HEK293 (cell line): Measurements from ENCODE around the gene SESTD1.
"Not testable (repeated sequence)": the region's sequence is repeated elsewhere in the genome, so short reads cannot be mapped to it uniquely, and the experiment has no call there.

Source experiments
- CTCF ChIA-PET: fragments of 350-600 bp; formaldehyde crosslinking; extraction: SDS; loops from one replicate; lab custom pipeline; 2021; ENCODE audit warnings: antibody characterized with exemption; lab: Yijun Ruan, JAX
- POLR2A ChIA-PET: fragments of 300-600 bp; formaldehyde crosslinking; extraction: SDS; loops from one replicate; lab custom pipeline; 2020; ENCODE audit warnings: antibody characterized with exemption, inconsistent platforms; lab: Yijun Ruan, JAX
- H3K27ac ChIP-seq: fragments of 200-500 bp; sonication (Bioruptor generic); 2 replicates; pipeline ENCODE4 v1.5.1; 2014; ENCODE audit warnings: low read depth, low read length, control low read depth, inconsistent platforms; ENCODE audit errors: extremely low read depth
- H3K36me3 ChIP-seq, 2 experiments: fragments of 200-500 bp in 1 of 2; sonication (Bioruptor generic) in 1 of 2; 1 replicate in 1 of 2; 2 replicates in 1 of 2; pipeline ENCODE4 v1.5.1; 2014 to 2017; ENCODE audit warnings: inconsistent platforms in 2 of 2, low read length in 2 of 2; ENCODE audit not compliant: control insufficient read depth in 2 of 2, insufficient read depth in 1 of 2
- H3K4me1 ChIP-seq: fragments of 200-500 bp; sonication (Bioruptor generic); 2 replicates; pipeline ENCODE4 v1.5.1; 2014; ENCODE audit warnings: mild to moderate bottlenecking, low read length, inconsistent platforms; ENCODE audit not compliant: control insufficient read depth, insufficient read depth
- H3K4me3 ChIP-seq: 2 replicates; pipeline ENCODE4 v1.5.1; 2011; ENCODE audit warnings: low read depth, mild to moderate bottlenecking, control low read depth, low read length, moderate library complexity
- H3K9me3 ChIP-seq: fragments of 200-500 bp; sonication (Bioruptor generic); 2 replicates; pipeline ENCODE4 v1.5.1; 2014; ENCODE audit warnings: low read depth, low read length, inconsistent platforms; ENCODE audit not compliant: control insufficient read depth, insufficient read depth
- IKZF3 ChIP-seq: fragments of 450-650 bp; IDR thresholded peaks from 2 replicates; pipeline ENCODE4 v1.5.0; 2018; ENCODE audit warnings: missing biosample characterization, mild to moderate bottlenecking, missing genetic modification characterization, moderate library complexity
- SALL2 ChIP-seq: fragments of 450-650 bp; formaldehyde crosslinking; IDR thresholded peaks from 2 replicates; pipeline ENCODE4 v1.5.0; 2017; ENCODE audit warnings: missing biosample characterization, mild to moderate bottlenecking, missing genetic modification characterization, borderline replicate concordance
- SCRT2 ChIP-seq: fragments of 450-650 bp; formaldehyde crosslinking; IDR thresholded peaks from 2 replicates; pipeline ENCODE4 v1.5.1; 2016; ENCODE audit warnings: missing biosample characterization, missing genetic modification characterization
- ZNF10 ChIP-seq: fragments of 450-650 bp; formaldehyde crosslinking; IDR thresholded peaks from 2 replicates; pipeline ENCODE4 v1.5.1; 2017; ENCODE audit warnings: missing biosample characterization, missing genetic modification characterization
- ZNF146 ChIP-seq: fragments of 450-650 bp; formaldehyde crosslinking; IDR thresholded peaks from 2 replicates; pipeline ENCODE4 v1.5.1; 2016; ENCODE audit warnings: missing biosample characterization, missing genetic modification characterization
- ZNF184 ChIP-seq: fragments of 450-650 bp; IDR thresholded peaks from 2 replicates; pipeline ENCODE4 v1.5.1; 2018; ENCODE audit warnings: missing biosample characterization, mild to moderate bottlenecking, missing genetic modification characterization
- ZNF19 ChIP-seq: fragments of 450-650 bp; formaldehyde crosslinking; IDR thresholded peaks from 2 replicates; pipeline ENCODE4; 2016; ENCODE audit warnings: missing biosample characterization, missing genetic modification characterization, low read depth
- ZNF24 ChIP-seq: fragments of 450-650 bp; formaldehyde crosslinking; IDR thresholded peaks from 2 replicates; pipeline ENCODE4 v1.5.1; 2016; ENCODE audit warnings: missing biosample characterization, missing genetic modification characterization
- ZNF341 ChIP-seq: fragments of 450-650 bp; formaldehyde crosslinking; IDR thresholded peaks from 2 replicates; pipeline ENCODE4; 2016; ENCODE audit warnings: low read depth, missing biosample characterization, missing genetic modification characterization
- ZNF544 ChIP-seq: fragments of 450-650 bp; formaldehyde crosslinking; IDR thresholded peaks from 2 replicates; pipeline ENCODE4 v1.5.0; 2017; ENCODE audit warnings: missing biosample characterization, missing genetic modification characterization
- ZNF626 ChIP-seq: fragments of 450-650 bp; sonication (Bioruptor Pico); formaldehyde crosslinking; IDR thresholded peaks from 2 replicates; pipeline ENCODE4 v1.5.1; 2018; ENCODE audit warnings: missing biosample characterization, missing genetic modification characterization, inconsistent platforms
- ZNF785 ChIP-seq: fragments of 450-650 bp; formaldehyde crosslinking; IDR thresholded peaks from 2 replicates; pipeline ENCODE4 v1.5.1; 2016; ENCODE audit warnings: missing biosample characterization, missing genetic modification characterization
- TF ChIP-seq, protein P1 (sequence below): fragments of 450-650 bp; formaldehyde crosslinking; IDR thresholded peaks from 2 replicates; pipeline ENCODE4 v1.5.1; 2016; ENCODE audit warnings: missing biosample characterization, missing genetic modification characterization
- TF ChIP-seq, protein P2 (sequence below): fragments of 450-650 bp; formaldehyde crosslinking; IDR thresholded peaks from 2 replicates; pipeline ENCODE4 v1.5.0; 2017; ENCODE audit warnings: missing biosample characterization, missing genetic modification characterization, borderline replicate concordance
- TF ChIP-seq, protein P3 (sequence below): fragments of 450-650 bp; formaldehyde crosslinking; IDR thresholded peaks from 2 replicates; pipeline ENCODE4 v1.5.1; 2016; ENCODE audit warnings: missing biosample characterization, missing genetic modification characterization

The SESTD1 gene

DNA sequence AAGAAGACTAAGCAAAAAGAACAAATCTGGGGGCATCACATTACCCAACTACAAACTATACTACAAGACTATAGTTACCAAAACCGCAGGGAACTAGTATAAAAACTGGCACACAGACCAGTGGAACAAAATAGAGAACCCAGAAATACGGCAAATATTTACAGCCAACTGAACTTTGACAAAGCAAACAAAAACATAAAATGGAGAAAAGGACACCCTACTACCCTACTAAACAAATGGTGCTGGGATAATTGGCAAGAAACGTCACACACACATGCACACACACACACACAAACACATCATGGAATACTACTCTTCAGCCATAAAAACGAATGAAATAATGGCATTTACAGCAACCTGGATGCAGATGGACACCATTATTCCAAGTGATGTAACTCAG is 53.3 kb downstream of the SESTD1 start (continued):
- TF ChIP-seq, protein P1, sequence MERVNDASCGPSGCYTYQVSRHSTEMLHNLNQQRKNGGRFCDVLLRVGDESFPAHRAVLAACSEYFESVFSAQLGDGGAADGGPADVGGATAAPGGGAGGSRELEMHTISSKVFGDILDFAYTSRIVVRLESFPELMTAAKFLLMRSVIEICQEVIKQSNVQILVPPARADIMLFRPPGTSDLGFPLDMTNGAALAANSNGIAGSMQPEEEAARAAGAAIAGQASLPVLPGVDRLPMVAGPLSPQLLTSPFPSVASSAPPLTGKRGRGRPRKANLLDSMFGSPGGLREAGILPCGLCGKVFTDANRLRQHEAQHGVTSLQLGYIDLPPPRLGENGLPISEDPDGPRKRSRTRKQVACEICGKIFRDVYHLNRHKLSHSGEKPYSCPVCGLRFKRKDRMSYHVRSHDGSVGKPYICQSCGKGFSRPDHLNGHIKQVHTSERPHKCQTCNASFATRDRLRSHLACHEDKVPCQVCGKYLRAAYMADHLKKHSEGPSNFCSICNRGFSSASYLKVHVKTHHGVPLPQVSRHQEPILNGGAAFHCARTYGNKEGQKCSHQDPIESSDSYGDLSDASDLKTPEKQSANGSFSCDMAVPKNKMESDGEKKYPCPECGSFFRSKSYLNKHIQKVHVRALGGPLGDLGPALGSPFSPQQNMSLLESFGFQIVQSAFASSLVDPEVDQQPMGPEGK (tag by site-specific recombination) = no peak
- TF ChIP-seq ZNF24 (tag by site-specific recombination) = no peak
- TF ChIP-seq SALL2 (tag by site-specific recombination) = no peak
- no peak for TF ChIP-seq IKZF3 (tag by site-specific recombination)
- TF ChIP-seq, protein P2, sequence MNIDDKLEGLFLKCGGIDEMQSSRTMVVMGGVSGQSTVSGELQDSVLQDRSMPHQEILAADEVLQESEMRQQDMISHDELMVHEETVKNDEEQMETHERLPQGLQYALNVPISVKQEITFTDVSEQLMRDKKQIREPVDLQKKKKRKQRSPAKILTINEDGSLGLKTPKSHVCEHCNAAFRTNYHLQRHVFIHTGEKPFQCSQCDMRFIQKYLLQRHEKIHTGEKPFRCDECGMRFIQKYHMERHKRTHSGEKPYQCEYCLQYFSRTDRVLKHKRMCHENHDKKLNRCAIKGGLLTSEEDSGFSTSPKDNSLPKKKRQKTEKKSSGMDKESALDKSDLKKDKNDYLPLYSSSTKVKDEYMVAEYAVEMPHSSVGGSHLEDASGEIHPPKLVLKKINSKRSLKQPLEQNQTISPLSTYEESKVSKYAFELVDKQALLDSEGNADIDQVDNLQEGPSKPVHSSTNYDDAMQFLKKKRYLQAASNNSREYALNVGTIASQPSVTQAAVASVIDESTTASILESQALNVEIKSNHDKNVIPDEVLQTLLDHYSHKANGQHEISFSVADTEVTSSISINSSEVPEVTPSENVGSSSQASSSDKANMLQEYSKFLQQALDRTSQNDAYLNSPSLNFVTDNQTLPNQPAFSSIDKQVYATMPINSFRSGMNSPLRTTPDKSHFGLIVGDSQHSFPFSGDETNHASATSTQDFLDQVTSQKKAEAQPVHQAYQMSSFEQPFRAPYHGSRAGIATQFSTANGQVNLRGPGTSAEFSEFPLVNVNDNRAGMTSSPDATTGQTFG (tag by site-specific recombination) = no peak
- TF ChIP-seq ZNF544 (tag by site-specific recombination) = no peak
- TF ChIP-seq ZNF19 (tag by site-specific recombination) = no peak

DNA sequence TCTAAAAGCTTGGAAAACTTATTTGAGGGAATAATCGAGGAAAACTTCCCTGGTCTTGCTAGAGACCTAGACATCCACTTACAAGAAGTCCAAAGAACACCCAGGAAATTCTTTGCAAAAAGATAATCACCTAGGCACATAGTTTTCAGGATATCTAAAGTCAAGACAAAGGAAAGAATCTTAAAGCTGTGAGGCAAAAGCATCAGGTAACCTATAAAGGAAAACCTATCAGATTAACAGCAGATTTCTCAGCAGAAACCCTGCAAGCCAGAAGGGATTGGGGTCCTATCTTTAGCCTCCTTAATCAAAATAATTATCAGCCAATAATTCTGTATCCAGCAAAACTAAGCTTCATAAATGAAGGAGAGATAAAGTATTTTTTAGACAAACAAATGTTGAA is 56.4 kb downstream of the SESTD1 start:
- H3K9me3 ChIP-seq, H3K4me3 ChIP-seq, H3K4me1 ChIP-seq, POLR2A ChIA-PET, H3K36me3 ChIP-seq, H3K27ac ChIP-seq: not testable (repeated sequence)
- CTCF ChIA-PET = interaction anchor here (1.5 kb wide), 1 partner anchor 11 kb away, joined by 5 read pairs; no protein-coding TSS in a partner anchor

DNA sequence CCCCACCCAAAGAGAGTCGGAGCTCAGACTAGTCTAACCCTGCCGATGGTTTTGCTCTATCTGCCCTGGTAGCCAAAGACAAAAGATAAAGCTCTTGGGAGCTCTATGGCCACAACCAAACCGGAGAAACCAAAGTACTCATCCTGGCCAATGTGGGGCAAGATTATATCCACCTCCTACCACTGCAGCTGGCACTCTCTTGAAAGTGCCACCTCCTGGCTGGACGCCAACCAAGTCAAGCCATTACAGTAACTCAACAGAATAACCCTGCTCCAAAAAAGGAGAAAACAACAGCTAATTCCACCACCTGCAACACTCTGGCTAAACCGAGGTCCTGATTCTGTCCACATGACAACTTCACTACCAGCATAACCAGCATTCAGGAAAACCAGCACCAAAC is 57.6 kb downstream of the SESTD1 start:
- POLR2A ChIA-PET = no interaction called here

More for the DNA sequence above, 57.6 kb downstream of the SESTD1 start:
- CTCF ChIA-PET = interaction anchor here (1.1 kb wide), 1 partner anchor 13 kb away, joined by 3 read pairs; no protein-coding TSS in a partner anchor
- no peaks in the 10 kb centered on the region for H3K9me3 ChIP-seq
- H3K4me3 ChIP-seq = no peak overlapping the region
- TF ChIP-seq, protein P3, sequence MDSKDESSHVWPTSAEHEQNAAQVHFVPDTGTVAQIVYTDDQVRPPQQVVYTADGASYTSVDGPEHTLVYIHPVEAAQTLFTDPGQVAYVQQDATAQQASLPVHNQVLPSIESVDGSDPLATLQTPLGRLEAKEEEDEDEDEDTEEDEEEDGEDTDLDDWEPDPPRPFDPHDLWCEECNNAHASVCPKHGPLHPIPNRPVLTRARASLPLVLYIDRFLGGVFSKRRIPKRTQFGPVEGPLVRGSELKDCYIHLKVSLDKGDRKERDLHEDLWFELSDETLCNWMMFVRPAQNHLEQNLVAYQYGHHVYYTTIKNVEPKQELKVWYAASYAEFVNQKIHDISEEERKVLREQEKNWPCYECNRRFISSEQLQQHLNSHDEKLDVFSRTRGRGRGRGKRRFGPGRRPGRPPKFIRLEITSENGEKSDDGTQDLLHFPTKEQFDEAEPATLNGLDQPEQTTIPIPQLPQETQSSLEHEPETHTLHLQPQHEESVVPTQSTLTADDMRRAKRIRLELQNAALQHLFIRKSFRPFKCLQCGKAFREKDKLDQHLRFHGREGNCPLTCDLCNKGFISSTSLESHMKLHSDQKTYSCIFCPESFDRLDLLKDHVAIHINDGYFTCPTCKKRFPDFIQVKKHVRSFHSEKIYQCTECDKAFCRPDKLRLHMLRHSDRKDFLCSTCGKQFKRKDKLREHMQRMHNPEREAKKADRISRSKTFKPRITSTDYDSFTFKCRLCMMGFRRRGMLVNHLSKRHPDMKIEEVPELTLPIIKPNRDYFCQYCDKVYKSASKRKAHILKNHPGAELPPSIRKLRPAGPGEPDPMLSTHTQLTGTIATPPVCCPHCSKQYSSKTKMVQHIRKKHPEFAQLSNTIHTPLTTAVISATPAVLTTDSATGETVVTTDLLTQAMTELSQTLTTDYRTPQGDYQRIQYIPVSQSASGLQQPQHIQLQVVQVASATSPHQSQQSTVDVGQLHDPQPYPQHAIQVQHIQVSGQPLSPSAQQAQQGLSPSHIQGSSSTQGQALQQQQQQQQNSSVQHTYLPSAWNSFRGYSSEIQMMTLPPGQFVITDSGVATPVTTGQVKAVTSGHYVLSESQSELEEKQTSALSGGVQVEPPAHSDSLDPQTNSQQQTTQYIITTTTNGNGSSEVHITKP = no peak
- TF ChIP-seq, protein P1 (tag by site-specific recombination) = no peak
- TF ChIP-seq ZNF10 (tag by site-specific recombination) = no peak
- TF ChIP-seq ZNF341 (tag by site-specific recombination) = no peak
- no peak for TF ChIP-seq ZNF626 (tag by site-specific recombination)
- TF ChIP-seq ZNF184 (tag by site-specific recombination) = no peak
- no peak for TF ChIP-seq ZNF146 (tag by site-specific recombination)
- TF ChIP-seq SCRT2 (tag by site-specific recombination) = no peak
- TF ChIP-seq ZNF785 (tag by site-specific recombination) = no peak
- H3K36me3 ChIP-seq = no peaks in the 10 kb centered on the region
- H3K4me1 ChIP-seq = no peaks in the 10 kb centered on the region
- H3K27ac ChIP-seq = no peak overlapping the region
